Measurements from ENCODE around the gene HOXA10.

Gene HOXA10

DNA sequence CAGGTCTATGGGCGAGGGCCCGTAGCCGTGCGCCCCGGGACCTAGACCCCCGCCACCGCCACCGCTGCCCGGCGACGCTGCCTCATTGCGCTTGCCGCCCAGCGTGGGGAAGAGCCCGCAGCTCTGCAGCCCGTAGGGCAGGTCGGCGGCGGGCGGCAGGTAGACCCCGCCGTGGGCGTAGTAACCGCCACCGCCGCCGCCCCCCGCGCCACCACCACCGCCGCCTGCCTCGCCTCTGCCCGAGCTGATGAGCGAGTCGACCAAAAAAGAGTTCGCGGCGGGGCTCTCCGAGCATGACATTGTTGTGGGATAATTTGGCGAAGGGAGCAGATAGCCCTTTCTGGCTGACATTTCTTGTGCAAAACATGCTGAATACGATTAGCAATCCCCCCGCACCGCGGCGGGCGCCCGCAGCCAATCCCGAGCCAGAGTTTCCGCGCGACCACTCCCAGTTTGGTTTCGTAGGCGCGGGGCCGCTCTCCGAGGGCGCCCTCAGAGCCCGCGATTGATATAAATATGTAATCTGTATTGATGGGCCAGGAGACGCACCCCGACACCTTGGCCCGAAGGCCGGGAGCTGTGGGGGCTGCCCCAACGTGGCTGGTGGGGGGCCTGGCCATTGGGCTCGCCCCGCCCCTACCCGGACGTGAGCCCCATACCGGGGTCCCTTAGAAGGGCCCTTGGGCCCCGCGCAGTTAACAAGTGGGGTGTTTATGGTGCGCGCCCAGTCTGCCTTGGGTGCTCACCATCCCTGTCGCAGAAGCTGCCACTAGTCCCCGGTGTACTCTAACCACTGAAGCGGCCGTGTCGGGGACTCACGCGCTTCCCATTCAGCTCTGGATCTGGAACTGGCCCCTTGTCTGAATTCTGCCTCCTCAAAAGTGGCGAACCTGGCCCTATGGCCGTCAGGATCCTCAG lies at the start of gene HOXA10:
HOXA10 (minus strand) TSS at position 365 of the 918 bp plus-strand sequence; CDS start at position 351, 14 bp downstream.
- DNase-seq (ENCODE audit: low spot score), result no peak

DNA sequence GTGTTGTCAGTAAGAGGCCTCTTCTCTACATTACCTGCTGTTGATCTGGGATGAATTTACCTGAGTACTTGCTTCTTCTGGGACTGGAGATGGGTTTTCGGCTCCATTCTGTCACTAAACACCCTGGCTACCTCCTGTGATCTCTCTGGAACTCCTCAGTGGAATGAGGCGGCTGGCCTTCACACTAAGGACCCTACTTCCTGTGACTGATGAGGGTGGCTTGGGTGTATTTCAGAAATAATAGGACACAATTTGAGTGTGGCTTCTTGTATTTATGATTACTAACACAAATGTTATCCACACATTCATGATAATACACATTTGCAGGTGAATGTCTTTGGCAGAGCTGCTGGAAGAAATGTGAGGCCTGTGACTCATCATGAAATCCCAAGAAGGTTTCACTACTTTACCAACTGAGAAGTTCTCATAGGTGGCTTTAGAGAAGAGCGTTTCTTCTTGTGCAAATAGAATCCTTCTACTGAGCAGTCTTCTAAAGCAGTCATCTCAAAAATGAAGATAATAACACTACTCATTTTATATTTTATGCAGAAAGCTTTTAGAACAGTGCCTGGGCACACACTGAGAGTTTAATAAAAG lies 47.2 kb upstream of the HOXA10 start:
- DNase-seq (ENCODE audit: low spot score), result no peak

DNA sequence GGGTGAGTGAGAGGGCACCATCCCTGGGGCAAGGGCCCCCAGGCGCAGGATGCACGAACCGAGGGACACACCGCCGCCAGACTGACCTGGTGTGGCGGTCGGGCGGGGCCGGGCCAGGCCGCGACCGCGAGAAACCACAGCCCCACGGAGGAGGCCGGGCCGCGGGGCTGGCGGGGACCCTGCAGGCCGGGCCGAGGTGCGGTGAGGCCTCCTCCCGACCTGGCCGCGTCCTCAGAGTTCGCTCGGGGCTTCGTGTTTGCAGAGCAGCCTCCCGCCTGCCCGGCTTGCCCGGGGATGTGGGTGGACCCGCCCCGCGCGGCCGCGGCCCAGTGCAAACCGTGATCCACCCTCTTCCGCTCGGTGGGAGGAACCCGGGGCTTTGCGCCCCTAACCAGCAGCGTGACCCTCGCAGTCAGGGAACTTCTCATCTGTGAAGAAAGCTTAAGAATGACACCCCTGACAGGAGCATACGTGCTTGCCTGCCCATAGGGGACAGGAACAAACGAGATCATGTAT lies 46.4 kb upstream of the HOXA10 start:
- no peak for DNase-seq (ENCODE audit: low spot score)

DNA sequence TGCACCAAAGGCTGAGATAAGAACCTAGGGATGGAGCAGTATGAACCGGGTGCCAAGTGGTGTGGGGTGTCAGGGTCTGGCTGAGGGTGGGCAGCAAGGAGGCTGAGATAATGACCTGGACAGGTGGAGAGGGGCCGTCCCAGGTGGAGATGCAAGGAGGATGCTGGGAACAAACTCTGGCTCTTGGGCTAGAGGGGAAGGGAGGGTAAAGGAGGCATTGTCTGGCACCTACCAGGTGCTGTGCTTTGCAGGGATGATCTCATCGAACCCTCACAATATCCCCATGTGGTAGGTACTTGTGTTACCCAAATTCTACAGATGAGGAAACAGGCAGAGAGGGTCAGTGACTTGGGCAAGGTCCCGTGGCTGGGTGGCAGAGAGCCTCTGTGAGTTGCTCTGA lies 45.7 kb upstream of the HOXA10 start:
- DNase-seq (ENCODE audit: low spot score), result no peak

DNA sequence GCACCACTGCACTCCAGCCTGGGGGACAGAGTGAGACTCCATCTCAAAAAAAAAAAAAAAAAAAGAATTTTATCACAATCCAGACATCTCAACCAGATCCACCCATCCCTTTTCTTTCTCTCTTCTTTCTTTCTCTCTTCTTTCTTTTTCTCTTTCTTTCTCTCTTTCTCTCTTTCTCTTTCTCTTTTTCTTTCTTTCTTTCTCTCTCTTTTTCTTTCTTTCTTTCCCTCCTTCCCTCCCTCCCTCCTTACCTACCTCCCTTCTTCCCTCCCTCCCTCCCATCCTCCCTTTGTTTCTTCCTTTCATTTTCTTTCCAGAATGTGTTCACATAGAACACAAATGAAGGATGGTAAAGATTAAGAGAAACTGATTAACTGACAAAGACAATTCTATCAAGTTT lies 43.8 kb upstream of the HOXA10 start:
- DNase-seq (ENCODE audit: low spot score), result no peak

DNA sequence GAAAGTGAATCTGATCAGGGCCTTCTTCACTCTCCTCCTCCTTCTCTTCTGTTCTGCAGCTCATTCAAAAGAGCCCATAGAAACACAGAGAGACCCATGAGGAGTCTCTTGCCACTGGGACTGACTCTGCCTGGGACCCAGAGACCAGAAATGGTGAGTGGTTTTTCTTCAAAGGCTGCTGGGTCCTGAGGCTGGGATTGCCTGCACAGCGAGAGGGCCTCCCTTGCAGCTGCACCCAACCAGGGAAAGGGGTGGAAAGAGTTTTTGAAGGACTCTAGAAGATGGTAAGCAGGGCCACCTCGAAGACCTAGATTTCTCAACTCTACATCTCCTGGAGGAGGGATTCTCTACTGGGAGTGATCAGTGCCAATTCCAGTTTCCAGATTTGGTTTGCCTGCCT lies 41.2 kb upstream of the HOXA10 start:
- DNase-seq (ENCODE audit: low spot score), result no peak

DNA sequence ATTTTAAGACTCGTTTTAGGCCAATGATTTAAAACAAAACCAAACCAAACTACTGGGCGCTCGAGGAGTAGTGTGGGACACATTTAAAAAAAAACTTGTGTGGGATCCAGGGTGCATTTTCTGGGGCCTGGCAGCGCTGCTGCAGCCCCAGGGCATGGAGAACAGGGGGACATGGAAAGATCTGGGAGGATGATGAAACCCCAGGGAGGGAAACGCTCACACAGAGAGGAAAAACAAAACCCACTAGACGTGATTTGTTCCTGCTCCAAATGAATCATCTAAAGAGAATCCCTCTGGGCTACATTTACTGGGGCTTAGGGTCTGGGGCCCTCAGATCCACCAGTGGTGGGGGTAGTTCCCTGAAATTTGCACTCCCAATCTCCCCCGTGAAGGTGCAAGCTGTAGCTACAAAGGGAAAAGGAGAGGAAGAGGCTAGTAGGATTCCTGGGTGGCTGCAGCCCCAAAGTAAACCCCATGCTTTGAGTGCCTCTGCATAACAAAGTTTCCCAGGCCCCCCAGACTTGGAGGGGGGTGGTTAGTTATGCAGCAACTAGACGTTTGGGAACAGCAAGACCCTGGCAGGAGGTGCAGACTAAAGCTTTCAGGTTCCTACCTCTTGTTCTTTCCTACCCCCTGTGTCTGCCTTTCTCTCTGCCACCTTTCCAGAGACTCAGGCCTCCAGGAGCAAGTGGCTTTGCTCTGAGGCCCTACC lies 40.3 kb upstream of the HOXA10 start:
- no peak for DNase-seq (ENCODE audit: low spot score)

DNA sequence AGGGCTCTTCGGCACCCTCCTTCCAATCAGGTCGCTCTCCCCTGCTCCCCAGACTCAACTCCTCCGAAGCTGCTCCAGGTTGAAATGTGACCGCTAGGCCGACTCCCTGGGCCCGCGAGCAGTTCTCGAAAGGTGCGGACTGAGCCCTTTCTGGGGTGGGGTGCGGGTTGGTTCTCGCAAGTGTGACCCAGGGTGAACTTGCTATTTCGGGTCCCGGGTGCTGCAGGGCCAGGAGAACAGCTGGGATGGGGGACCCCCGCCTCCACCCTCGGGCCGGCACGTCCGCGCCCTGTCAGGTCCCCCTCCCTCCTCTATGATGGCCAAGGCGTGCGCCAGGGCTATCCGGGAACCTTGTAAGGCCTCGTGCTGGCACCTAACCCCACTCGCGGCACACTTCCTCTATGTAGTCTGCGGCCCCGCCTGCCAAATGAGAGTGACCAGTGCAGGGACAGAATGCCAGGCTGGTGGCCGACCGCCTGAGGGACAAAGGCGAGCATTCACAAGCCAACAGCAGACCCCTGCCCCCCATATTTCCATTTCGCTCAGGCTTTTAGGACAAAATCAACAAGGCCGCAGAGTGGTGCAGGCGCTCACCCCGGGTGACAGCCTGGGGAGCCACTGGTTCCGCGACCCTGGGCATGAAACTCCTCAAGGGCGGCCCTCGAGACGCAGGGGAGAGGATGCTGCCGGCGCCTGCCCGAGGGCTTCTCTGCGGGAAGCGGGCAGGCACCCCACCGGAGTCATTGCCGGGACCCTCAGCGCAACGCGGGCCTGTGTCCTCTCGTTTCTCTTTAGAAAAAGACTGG lies 39.5 kb upstream of the HOXA10 start:
- DNase-seq (ENCODE audit: low spot score), result no peak

DNA sequence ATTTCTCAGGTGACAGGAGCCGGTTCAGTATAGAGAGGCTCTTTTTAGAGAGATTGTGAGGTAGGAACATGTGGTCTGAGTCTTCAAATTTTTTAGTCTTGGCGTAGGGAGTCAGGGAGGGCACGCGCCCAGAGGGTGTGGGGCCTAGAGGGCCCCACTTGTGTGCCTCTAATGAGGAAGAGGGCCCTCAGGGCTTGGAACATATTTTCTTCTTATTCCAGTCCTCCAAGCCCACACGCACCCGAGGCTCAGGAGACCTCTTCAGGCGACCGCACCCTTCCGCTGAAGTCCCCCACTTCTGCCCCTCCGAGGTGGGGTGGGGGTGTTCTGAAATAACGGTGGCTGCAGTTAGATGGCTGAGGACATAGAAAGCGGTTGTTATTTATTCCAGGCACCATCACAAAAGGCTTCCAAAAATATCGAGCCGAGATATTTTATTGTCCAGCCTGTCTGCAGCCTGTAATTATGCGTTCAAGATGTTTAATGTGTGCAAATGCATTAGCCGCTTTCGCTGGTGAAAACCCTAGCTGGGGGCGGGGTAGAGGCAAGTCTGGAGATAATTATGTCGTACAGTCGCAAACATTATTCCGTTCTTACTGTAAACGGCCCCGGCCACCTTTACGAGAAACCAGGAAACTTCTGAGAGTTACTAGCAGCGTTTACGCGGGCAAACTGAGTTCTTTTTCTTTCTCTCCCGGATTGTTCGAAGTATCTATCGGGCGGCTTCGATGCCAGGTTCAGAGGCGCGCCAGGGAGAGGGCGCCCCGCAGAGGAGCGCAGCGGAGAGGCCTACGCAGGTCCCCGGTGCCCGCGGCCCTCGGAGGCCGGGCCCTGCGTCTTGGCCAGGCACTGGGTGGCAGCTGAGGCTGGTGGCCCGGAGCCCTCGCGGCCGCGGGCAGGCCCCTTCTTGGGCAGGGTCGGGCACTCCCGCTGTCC lies 38.6 kb upstream of the HOXA10 start:
- no peak for DNase-seq (ENCODE audit: low spot score)

DNA sequence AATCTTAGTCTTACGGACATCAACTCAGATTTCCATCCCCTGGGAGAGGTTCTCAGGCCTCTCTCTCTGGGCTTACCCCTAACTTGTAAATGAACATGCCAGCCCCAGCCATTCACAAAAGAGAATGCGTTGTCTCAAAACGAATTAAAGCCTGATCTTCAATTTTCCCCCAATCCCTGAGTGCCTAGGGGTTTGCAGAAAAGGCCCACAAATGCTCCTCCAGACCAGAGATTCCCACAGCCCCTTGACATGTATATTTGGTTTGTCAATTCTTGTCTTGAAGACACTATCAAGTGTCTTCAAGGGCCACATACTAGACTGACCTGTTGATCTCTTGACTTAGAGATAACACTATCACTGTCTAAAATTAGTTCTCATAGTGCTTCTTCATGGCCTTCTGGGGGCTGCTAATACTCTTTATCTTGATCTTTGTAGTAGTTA lies 37.7 kb upstream of the HOXA10 start:
- DNase-seq (ENCODE audit: low spot score), result no peak

DNA sequence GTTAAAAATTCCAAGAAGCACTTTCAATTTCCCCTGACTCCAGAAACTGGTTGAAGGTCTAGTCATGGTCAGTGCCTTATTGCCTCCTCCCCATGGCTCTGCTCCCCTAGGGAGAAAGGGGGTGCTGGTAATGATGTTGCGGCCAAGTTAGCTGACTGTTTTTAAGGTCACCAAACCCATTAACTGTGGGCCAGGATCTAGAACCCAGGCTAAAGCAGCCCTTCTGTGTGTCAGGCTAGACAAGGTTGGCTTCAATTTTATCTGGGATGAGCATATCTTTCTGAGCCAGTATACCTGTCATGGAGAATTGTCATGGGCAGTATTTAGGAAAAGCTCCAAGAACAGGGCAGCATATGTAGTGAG lies 36.9 kb upstream of the HOXA10 start:
- no peak for DNase-seq (ENCODE audit: low spot score)

DNA sequence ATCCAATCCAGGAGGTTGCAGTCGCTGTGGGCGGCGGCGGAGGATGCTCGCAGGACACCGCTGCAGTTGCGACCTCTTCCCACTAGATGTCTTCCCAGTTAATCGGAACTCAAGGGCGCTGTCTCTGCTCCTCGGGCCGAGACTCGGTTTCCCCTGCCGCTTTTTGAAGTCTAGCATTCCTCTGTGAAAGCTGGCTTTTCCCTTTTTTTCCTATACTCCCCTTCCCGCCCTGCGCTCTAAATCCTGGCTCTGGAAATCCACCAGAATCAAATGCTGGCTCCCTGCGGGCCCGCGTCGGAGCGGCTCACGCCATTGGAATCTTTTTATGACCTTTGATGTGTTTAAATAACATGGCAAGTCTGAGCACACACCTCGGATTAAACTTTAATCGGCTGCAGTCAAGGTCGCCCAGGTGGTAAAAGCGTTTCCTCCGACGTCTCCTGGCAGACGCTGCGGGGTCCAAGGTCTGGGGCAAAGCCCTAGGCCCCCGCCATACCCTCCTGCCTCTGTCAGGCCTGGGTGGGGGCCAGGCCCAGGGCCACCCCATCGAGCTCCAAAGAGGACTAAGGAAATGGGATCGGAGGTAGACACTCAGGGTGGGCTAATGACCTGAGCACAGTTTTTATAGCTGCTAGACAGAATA lies 36.4 kb upstream of the HOXA10 start:
- peak; percentile 80 for DNase-seq (ENCODE audit: low spot score)

DNA sequence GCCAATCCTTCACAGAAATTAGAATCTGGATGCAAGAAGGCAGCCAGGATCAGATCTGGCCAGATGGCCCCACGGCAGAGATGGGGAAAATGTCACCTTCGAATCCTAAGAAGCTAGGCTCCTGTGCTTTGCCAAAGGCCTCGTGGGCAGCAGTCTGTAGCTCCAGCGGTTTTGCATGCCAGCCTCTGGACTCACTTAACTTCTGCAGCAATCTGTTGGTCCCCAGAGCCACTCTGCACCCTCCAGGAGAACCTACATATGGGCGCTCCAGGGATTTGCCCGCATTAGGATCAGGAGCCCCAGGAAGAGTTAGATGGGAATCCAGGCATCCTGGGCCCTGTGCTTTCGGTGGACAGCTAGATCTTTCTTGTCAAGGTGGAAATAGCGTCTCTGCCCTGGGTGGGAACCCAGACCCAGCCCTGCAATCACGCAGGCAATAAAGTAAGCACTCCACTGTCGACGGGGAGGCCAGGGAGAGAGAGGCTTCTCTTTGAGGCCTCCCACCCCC lies 35.9 kb upstream of the HOXA10 start:
- DNase-seq (ENCODE audit: low spot score), result no peak

DNA sequence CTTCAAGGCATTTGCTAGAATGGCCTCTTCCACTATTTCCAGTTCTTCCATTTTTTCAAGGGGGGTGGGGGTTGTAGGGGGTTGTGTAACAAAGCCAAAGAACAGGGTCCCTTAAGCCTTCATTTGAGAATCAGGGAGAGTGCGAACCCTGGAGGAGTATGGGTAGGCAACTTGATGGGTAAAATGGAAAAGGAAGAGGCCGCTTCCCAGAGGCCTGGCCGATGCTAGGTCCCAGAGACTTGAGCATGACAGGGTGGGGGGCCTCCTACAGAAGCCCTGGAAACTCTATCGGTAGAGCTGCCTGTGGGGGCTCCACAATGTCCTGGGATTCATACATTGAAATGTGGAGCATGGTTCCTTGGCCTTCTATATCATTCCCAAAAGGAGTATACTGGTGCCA lies 34.9 kb upstream of the HOXA10 start:
- no peak for DNase-seq (ENCODE audit: low spot score)

DNA sequence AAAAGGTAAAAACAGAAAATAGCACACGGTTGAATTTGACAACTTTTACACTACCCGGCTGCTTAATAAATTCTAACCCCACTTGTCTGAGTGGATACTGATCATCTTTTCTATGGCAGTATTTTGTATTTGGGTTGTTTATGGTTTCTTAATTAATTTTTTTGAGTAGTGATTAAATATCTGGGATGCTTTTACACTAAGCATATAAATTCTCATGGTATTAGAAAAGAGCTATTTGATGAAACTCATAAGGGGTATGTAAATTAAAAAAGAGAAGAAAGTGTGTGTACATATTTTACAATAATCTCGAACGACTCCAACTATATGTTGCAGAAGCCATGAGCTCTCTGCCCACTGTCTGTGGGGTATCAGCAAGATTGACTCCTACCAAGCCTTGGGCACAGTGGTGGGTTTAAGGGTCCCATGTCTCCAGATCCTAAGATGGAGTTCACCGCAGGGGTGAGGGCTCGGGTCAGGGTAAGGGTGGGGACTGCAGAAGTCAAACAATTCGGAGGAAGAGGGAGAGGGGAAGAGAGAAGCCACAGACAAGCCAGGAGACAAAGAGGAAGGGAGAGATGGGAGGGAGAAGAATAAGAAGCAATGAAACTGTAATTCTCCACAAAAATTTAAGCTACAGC lies 33.3 kb upstream of the HOXA10 start:
- no peak for DNase-seq (ENCODE audit: low spot score)

DNA sequence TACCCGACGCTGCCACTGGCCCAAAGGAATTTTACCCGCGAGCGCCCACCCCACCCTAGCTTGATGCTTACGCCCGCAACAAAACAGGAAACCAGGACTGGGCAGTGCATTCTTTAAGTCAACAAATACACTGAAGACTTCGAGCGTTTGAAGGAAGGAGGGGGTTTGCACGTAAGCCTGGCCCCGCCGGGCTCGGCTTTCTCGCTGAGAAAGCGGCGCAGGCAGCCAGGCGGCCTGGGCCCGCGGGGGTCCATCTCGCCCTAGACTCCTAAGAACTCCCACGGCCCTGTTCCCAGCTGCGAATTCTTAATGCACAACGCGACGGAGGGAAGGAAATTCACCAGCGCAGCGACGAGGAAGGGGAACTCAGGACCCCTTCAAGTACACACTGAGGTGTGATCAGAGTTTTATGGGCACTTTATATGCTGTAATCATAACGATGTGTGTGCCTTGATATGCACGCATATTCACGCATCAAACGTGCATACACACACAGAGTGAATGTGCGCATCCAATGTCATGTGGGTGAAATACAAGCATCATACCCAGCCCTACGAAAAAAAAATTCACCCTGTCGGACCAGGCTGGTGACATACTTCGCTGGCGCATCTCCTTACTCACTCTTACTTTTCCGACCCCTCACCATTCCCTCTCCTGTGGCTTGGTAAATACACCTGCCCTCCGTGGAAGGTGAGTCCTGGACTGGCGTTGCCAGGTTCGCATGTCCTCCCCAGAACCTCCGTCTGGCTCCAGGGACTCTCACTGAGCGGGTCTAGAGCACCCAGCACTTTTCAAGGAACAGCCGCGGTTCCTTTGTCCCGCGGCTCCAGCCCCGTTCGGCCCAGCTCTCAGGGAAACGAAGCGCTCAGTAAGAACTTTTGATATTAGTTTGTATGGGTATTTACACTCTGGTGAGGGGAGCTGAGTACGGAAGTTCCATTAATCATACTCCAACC lies 31.5 kb upstream of the HOXA10 start:
- no peak for DNase-seq (ENCODE audit: low spot score)

DNA sequence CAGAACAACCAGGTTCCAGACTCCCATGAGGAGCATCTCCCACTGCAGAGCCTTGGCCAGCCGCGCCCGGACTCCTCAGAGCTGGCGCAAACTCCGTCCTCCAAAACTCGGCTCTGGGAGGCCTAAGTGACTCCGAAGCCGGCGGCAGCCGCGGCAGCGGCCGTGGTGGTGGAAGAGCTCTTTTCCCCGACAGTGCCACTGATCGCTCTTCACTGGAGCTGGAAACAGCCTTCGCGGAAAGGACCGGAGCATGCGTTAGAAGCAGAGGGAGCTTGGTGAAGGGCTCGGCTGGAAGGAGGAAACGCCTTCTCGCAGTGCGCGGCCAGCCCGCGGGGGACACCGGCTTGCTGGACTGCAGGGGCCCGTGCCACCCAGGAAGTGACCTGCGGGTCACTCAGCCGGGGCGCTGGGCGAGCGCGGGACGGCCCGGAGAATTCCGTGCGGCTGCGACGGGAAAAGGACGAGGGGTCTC lies 30.8 kb upstream of the HOXA10 start:
- no peak for DNase-seq (ENCODE audit: low spot score)

DNA sequence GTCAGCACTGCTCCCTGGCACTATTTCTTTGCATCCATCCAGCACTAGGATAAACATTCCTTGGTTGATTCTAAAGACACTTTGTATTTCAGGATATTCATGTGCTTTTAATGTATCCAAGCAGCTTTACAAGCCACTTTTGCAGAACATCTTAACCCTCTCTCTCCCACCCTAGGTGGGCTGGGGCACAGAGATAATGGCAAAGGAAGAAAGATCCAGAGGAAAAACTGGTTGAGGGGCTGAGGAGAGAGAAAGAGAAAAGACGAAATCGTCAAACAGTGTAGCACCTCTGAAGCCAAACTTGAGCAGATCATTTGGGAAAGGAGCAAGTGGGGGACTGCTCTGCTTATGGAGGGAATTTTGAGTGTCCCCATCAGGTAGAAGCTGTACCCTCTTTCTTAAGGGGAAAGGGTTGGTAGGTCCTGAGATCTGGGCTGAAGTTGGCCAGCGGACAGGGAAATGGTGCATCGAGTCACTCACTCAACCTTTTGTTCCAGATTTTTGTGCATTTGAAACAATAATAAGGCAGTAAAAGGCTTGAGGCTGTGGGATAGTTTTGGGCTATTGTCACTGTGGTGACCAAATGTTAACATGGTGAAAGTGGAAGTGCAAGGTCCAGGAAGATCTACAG lies 30.0 kb upstream of the HOXA10 start:
- DNase-seq (ENCODE audit: low spot score), result no peak

Data from D341Med (cell line).